HG02588 (cell line): ENCODE data around the gene RET.
"Not testable (repeated sequence)": the region's sequence is repeated elsewhere in the genome, so short reads cannot be mapped to it uniquely, and the experiment has no call there.

Experiments
- ATAC-seq: cut with Tn5 transposase; IDR thresholded peaks from one replicate; pipeline ENCODE4 v1.9.1; 2021; ENCODE audit warnings: mild to moderate bottlenecking, moderate library complexity; ENCODE audit not compliant: unreplicated experiment

Gene RET

GRCh38 chr10:43077421-43078171 lies 727 bp downstream of the RET start:
- no peak for ATAC-seq

GRCh38 chr10:43078175-43078985 lies 1.5 kb downstream of the RET start:
- no peak for ATAC-seq

- no peak for ATAC-seq
Measured at GRCh38 chr10:43078986-43079273, 2.1 kb downstream of the RET start.

GRCh38 chr10:43079856-43080255 lies 3.0 kb downstream of the RET start:
- no peak for ATAC-seq

- no peak for ATAC-seq
Measured at GRCh38 chr10:43082087-43082486, 5.2 kb downstream of the RET start.

- no peak for ATAC-seq
Measured at GRCh38 chr10:43082746-43083145, 5.9 kb downstream of the RET start.

GRCh38 chr10:43083764-43084163 lies 6.9 kb downstream of the RET start:
- ATAC-seq, result no peak

GRCh38 chr10:43084812-43085211 lies 7.9 kb downstream of the RET start:
- ATAC-seq, result no peak

- ATAC-seq, result no peak
Measured at GRCh38 chr10:43086321-43086942, 9.6 kb downstream of the RET start.

GRCh38 chr10:43089519-43089918 lies 12.7 kb downstream of the RET start:
- no peak for ATAC-seq

GRCh38 chr10:43090188-43090587 lies 13.3 kb downstream of the RET start:
- no peak for ATAC-seq

GRCh38 chr10:43090664-43091063 lies 13.8 kb downstream of the RET start:
- ATAC-seq, result no peak

- ATAC-seq, result no peak
Measured at GRCh38 chr10:43091846-43092245, 15.0 kb downstream of the RET start.

- ATAC-seq, result no peak
Measured at GRCh38 chr10:43093423-43094076, 16.7 kb downstream of the RET start.

GRCh38 chr10:43094085-43094484 lies 17.2 kb downstream of the RET start:
- no peak for ATAC-seq

GRCh38 chr10:43099339-43099738 lies 22.5 kb downstream of the RET start:
- not testable (repeated sequence) for ATAC-seq

- no peak for ATAC-seq
Measured at GRCh38 chr10:43099928-43100327, 23.1 kb downstream of the RET start.

GRCh38 chr10:43100366-43100765 lies 23.5 kb downstream of the RET start:
- ATAC-seq, result no peak

GRCh38 chr10:43102063-43102828 lies 25.4 kb downstream of the RET start:
- no peak for ATAC-seq

GRCh38 chr10:43105102-43105955 lies 28.5 kb downstream of the RET start:
- peak; percentile 87 for ATAC-seq
